HEK293 (cell line): ENCODE results near the gene TTLL5.

ENCODE experiments used
- CTCF ChIA-PET: fragments of 350-600 bp; formaldehyde crosslinking; extraction: SDS; loops from one replicate; lab custom pipeline; 2021; ENCODE audit warnings: antibody characterized with exemption; lab: Yijun Ruan, JAX
- POLR2A ChIA-PET: fragments of 300-600 bp; formaldehyde crosslinking; extraction: SDS; loops from one replicate; lab custom pipeline; 2020; ENCODE audit warnings: antibody characterized with exemption, inconsistent platforms; lab: Yijun Ruan, JAX
- H3K27ac ChIP-seq: fragments of 200-500 bp; sonication (Bioruptor generic); 2 replicates; pipeline ENCODE4 v1.5.1; 2014; ENCODE audit warnings: low read depth, low read length, control low read depth, inconsistent platforms; ENCODE audit errors: extremely low read depth
- H3K36me3 ChIP-seq, 2 experiments: fragments of 200-500 bp in 1 of 2; sonication (Bioruptor generic) in 1 of 2; 1 replicate in 1 of 2; 2 replicates in 1 of 2; pipeline ENCODE4 v1.5.1; 2014 to 2017; ENCODE audit warnings: inconsistent platforms in 2 of 2, low read length in 2 of 2; ENCODE audit not compliant: control insufficient read depth in 2 of 2, insufficient read depth in 1 of 2
- H3K4me1 ChIP-seq: fragments of 200-500 bp; sonication (Bioruptor generic); 2 replicates; pipeline ENCODE4 v1.5.1; 2014; ENCODE audit warnings: mild to moderate bottlenecking, low read length, inconsistent platforms; ENCODE audit not compliant: control insufficient read depth, insufficient read depth
- H3K4me3 ChIP-seq: 2 replicates; pipeline ENCODE4 v1.5.1; 2011; ENCODE audit warnings: low read depth, mild to moderate bottlenecking, control low read depth, low read length, moderate library complexity
- H3K9me3 ChIP-seq: fragments of 200-500 bp; sonication (Bioruptor generic); 2 replicates; pipeline ENCODE4 v1.5.1; 2014; ENCODE audit warnings: low read depth, low read length, inconsistent platforms; ENCODE audit not compliant: control insufficient read depth, insufficient read depth
- FEZF1 ChIP-seq: fragments of 450-650 bp; formaldehyde crosslinking; IDR thresholded peaks from 2 replicates; pipeline ENCODE4 v1.5.1; 2016; ENCODE audit warnings: missing biosample characterization, missing genetic modification characterization
- KLF1 ChIP-seq: fragments of 450-650 bp; formaldehyde crosslinking; IDR thresholded peaks from 2 replicates; pipeline ENCODE4 v1.5.1; 2016; ENCODE audit warnings: missing biosample characterization, missing genetic modification characterization
- PRDM1 ChIP-seq: fragments of 450-650 bp; formaldehyde crosslinking; IDR thresholded peaks from 2 replicates; pipeline ENCODE4; 2016; ENCODE audit warnings: missing biosample characterization, missing genetic modification characterization
- REPIN1 ChIP-seq: fragments of 450-650 bp; formaldehyde crosslinking; IDR thresholded peaks from 2 replicates; pipeline ENCODE4 v1.5.1; 2017; ENCODE audit warnings: missing biosample characterization, missing genetic modification characterization, low read depth
- SALL2 ChIP-seq: fragments of 450-650 bp; formaldehyde crosslinking; IDR thresholded peaks from 2 replicates; pipeline ENCODE4 v1.5.0; 2017; ENCODE audit warnings: missing biosample characterization, mild to moderate bottlenecking, missing genetic modification characterization, borderline replicate concordance
- SETDB1 ChIP-seq: IDR thresholded peaks from one replicate; pipeline ENCODE4 v1.6.1; 2017; ENCODE audit warnings: mild to moderate bottlenecking, low read length, moderate library complexity, mixed read lengths; ENCODE audit not compliant: insufficient read length
- ZBTB17 ChIP-seq: fragments of 450-650 bp; formaldehyde crosslinking; IDR thresholded peaks from 2 replicates; pipeline ENCODE4 v1.5.1; 2016; ENCODE audit warnings: missing biosample characterization, missing genetic modification characterization
- ZBTB48 ChIP-seq: fragments of 450-650 bp; formaldehyde crosslinking; IDR thresholded peaks from 2 replicates; pipeline ENCODE4 v1.5.1; 2016; ENCODE audit warnings: missing biosample characterization, missing genetic modification characterization
- ZFP69B ChIP-seq: fragments of 450-650 bp; formaldehyde crosslinking; IDR thresholded peaks from 2 replicates; pipeline ENCODE4 v1.5.1; 2016; ENCODE audit warnings: missing biosample characterization, missing genetic modification characterization
- ZNF10 ChIP-seq: fragments of 450-650 bp; formaldehyde crosslinking; IDR thresholded peaks from 2 replicates; pipeline ENCODE4 v1.5.1; 2017; ENCODE audit warnings: missing biosample characterization, missing genetic modification characterization
- ZNF155 ChIP-seq: fragments of 450-650 bp; formaldehyde crosslinking; IDR thresholded peaks from 2 replicates; pipeline ENCODE4 v1.5.1; 2016; ENCODE audit warnings: missing biosample characterization, missing genetic modification characterization
- ZNF184 ChIP-seq: fragments of 450-650 bp; IDR thresholded peaks from 2 replicates; pipeline ENCODE4 v1.5.1; 2018; ENCODE audit warnings: missing biosample characterization, mild to moderate bottlenecking, missing genetic modification characterization
- ZNF2 ChIP-seq: fragments of 450-650 bp; formaldehyde crosslinking; IDR thresholded peaks from 2 replicates; pipeline ENCODE4 v1.5.1; 2016; ENCODE audit warnings: missing biosample characterization, missing genetic modification characterization
- ZNF324 ChIP-seq: fragments of 450-650 bp; formaldehyde crosslinking; IDR thresholded peaks from 2 replicates; pipeline ENCODE4 v1.5.1; 2016; ENCODE audit warnings: missing biosample characterization, missing genetic modification characterization
- ZNF350 ChIP-seq: fragments of 450-650 bp; formaldehyde crosslinking; IDR thresholded peaks from 2 replicates; pipeline ENCODE4 v1.5.0; 2017; ENCODE audit warnings: missing biosample characterization, mild to moderate bottlenecking, missing genetic modification characterization
- ZNF354C ChIP-seq: fragments of 450-650 bp; formaldehyde crosslinking; IDR thresholded peaks from 2 replicates; pipeline ENCODE4 v1.5.1; 2016; ENCODE audit warnings: missing biosample characterization, missing genetic modification characterization, low read depth, borderline replicate concordance
- ZNF366 ChIP-seq: fragments of 450-650 bp; formaldehyde crosslinking; conservative IDR thresholded peaks from 2 replicates; pipeline ENCODE4 v1.5.1; 2016; ENCODE audit warnings: missing biosample characterization, missing genetic modification characterization
- ZNF426 ChIP-seq: fragments of 450-650 bp; formaldehyde crosslinking; IDR thresholded peaks from 2 replicates; pipeline ENCODE4 v1.5.1; 2017; ENCODE audit warnings: missing biosample characterization, missing genetic modification characterization, mild to moderate bottlenecking, inconsistent platforms, moderate library complexity
- ZNF449 ChIP-seq: fragments of 450-650 bp; formaldehyde crosslinking; IDR thresholded peaks from 2 replicates; pipeline ENCODE4 v1.5.1; 2017; ENCODE audit warnings: missing biosample characterization, mild to moderate bottlenecking, missing genetic modification characterization, moderate library complexity
- ZNF48 ChIP-seq: fragments of 450-650 bp; formaldehyde crosslinking; IDR thresholded peaks from 2 replicates; pipeline ENCODE4 v1.5.1; 2016; ENCODE audit warnings: missing biosample characterization, missing genetic modification characterization
- ZNF510 ChIP-seq: fragments of 450-650 bp; formaldehyde crosslinking; IDR thresholded peaks from 2 replicates; pipeline ENCODE4 v1.5.1; 2018; ENCODE audit warnings: mild to moderate bottlenecking, missing genetic modification characterization, missing biosample characterization; ENCODE audit not compliant: insufficient replicate concordance
- ZNF514 ChIP-seq: fragments of 450-650 bp; formaldehyde crosslinking; IDR thresholded peaks from 2 replicates; pipeline ENCODE4 v1.5.1; 2016; ENCODE audit warnings: missing biosample characterization, missing genetic modification characterization
- ZNF529 ChIP-seq: fragments of 450-650 bp; formaldehyde crosslinking; IDR thresholded peaks from 2 replicates; pipeline ENCODE4 v1.5.1; 2017; ENCODE audit warnings: missing genetic modification characterization, missing biosample characterization; ENCODE audit not compliant: insufficient replicate concordance
- ZNF561 ChIP-seq: fragments of 450-650 bp; IDR thresholded peaks from 2 replicates; pipeline ENCODE4 v1.5.1; 2018; ENCODE audit warnings: missing biosample characterization, missing genetic modification characterization, borderline replicate concordance
- ZNF645 ChIP-seq: fragments of 450-650 bp; formaldehyde crosslinking; IDR thresholded peaks from 2 replicates; pipeline ENCODE4; 2016; ENCODE audit warnings: missing biosample characterization, missing genetic modification characterization
- ZNF664 ChIP-seq: fragments of 450-650 bp; formaldehyde crosslinking; IDR thresholded peaks from 2 replicates; pipeline ENCODE4 v1.5.1; 2016; ENCODE audit warnings: missing biosample characterization, missing genetic modification characterization
- ZNF785 ChIP-seq: fragments of 450-650 bp; formaldehyde crosslinking; IDR thresholded peaks from 2 replicates; pipeline ENCODE4 v1.5.1; 2016; ENCODE audit warnings: missing biosample characterization, missing genetic modification characterization
- ZNF791 ChIP-seq: fragments of 450-650 bp; formaldehyde crosslinking; IDR thresholded peaks from 2 replicates; pipeline ENCODE4 v1.5.1; 2016; ENCODE audit warnings: missing biosample characterization, missing genetic modification characterization
- ZNF830 ChIP-seq: fragments of 450-650 bp; IDR thresholded peaks from 2 replicates; pipeline ENCODE4 v1.5.0; 2018; ENCODE audit warnings: missing biosample characterization, missing genetic modification characterization, low read depth, mild to moderate bottlenecking, moderate library complexity
- TF ChIP-seq, protein P1 (sequence below): fragments of 450-650 bp; formaldehyde crosslinking; IDR thresholded peaks from 2 replicates; pipeline ENCODE4 v1.5.1; 2016; ENCODE audit warnings: missing biosample characterization, missing genetic modification characterization, borderline replicate concordance
- TF ChIP-seq, protein P2 (sequence below): fragments of 450-650 bp; formaldehyde crosslinking; IDR thresholded peaks from 2 replicates; pipeline ENCODE4 v1.5.1; 2017; ENCODE audit warnings: missing biosample characterization, missing genetic modification characterization

TTLL5 gene

GRCh38 chr14:75961662-75962061, 300.6 kb downstream of the TTLL5 start:
- Histone ChIP-seq H3K4me1 (no peaks in the 10 kb centered on the region), H3K36me3 (peaks cover 0 to 10% of the 10 kb centered on the region in 2 experiments; a peak in 1 of 3 replicates), H3K9me3 (no peaks in the 10 kb centered on the region), H3K4me3 (no peak overlapping the region), H3K27ac (no peak overlapping the region)
- POLR2A ChIA-PET, result no interaction called here
- CTCF ChIA-PET, result no interaction called here
- TF ChIP-seq ZBTB17, result no peak
- no peak for TF ChIP-seq FEZF1
- TF ChIP-seq ZNF664 (tag by site-specific recombination), result no peak
- no peak for TF ChIP-seq ZNF350 (tag by site-specific recombination)
- TF ChIP-seq PRDM1 (tag by site-specific recombination), result no peak
- TF ChIP-seq ZNF2, result no peak
- no peak for TF ChIP-seq ZNF354C
- no peak for TF ChIP-seq ZNF645 (tag by site-specific recombination)
- TF ChIP-seq SETDB1, result no peak
- TF ChIP-seq ZNF426 (tag by site-specific recombination), result no peak
- TF ChIP-seq ZNF48 (tag by site-specific recombination), result no peak
- no peak for TF ChIP-seq ZNF529
- no peak for TF ChIP-seq ZNF449 (tag by site-specific recombination)
- no peak for TF ChIP-seq ZNF155
- no peak for TF ChIP-seq ZNF561 (tag by site-specific recombination)
- no peak for TF ChIP-seq SALL2

DNA sequence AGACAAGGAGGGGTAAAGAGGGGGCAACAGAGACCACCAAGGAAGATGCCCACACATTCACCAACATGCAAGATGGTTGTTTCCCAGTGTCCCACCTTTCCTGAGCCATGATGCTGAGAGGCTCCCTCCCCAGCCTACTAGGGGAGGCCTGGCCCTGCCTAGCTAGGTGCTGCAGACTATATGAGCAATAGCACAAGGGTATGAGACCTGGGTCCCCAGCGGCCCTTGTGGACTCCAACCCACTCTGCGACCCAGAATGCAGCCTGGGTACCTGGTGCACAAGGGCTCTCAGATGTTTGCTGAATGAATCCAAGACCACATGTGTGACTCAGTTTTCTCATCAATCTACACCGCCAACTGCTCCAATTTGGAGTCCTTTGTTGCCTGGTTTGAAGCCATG, 306.8 kb downstream of the TTLL5 start:
- Histone ChIP-seq H3K4me1 (no peaks in the 10 kb centered on the region), H3K36me3 (peaks cover 0 to 10% of the 10 kb centered on the region in 2 experiments; a peak in 2 of 3 replicates), H3K27ac (no peak overlapping the region), H3K4me3 (no peak overlapping the region), H3K9me3 (no peaks in the 10 kb centered on the region)
- ChIA-PET POLR2A (no interaction called here), CTCF (interaction anchor here (1.2 kb wide), 1 partner anchor 61 kb away, joined by 6 read pairs; no protein-coding TSS in a partner anchor)
- TF ChIP-seq ZNF830, result no peak
- TF ChIP-seq ZNF324 (tag by site-specific recombination), result no peak
- TF ChIP-seq ZNF510 (tag by site-specific recombination), result no peak
- TF ChIP-seq ZBTB48 (tag by site-specific recombination), result no peak
- no peak for TF ChIP-seq ZFP69B (tag by site-specific recombination)
- TF ChIP-seq KLF1 (tag by site-specific recombination), result no peak
- no peak for TF ChIP-seq ZNF366 (tag by site-specific recombination)
- no peak for TF ChIP-seq ZNF785 (tag by site-specific recombination)
- no peak for TF ChIP-seq ZNF10 (tag by site-specific recombination)
- TF ChIP-seq, protein P1, sequence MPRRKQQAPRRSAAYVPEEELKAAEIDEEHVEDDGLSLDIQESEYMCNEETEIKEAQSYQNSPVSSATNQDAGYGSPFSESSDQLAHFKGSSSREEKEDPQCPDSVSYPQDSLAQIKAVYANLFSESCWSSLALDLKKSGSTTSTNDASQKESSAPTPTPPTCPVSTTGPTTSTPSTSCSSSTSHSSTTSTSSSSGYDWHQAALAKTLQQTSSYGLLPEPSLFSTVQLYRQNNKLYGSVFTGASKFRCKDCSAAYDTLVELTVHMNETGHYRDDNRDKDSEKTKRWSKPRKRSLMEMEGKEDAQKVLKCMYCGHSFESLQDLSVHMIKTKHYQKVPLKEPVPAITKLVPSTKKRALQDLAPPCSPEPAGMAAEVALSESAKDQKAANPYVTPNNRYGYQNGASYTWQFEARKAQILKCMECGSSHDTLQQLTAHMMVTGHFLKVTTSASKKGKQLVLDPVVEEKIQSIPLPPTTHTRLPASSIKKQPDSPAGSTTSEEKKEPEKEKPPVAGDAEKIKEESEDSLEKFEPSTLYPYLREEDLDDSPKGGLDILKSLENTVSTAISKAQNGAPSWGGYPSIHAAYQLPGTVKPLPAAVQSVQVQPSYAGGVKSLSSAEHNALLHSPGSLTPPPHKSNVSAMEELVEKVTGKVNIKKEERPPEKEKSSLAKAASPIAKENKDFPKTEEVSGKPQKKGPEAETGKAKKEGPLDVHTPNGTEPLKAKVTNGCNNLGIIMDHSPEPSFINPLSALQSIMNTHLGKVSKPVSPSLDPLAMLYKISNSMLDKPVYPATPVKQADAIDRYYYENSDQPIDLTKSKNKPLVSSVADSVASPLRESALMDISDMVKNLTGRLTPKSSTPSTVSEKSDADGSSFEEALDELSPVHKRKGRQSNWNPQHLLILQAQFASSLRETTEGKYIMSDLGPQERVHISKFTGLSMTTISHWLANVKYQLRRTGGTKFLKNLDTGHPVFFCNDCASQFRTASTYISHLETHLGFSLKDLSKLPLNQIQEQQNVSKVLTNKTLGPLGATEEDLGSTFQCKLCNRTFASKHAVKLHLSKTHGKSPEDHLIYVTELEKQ (tag by site-specific recombination), result no peak
- TF ChIP-seq ZNF791, result no peak
- TF ChIP-seq ZNF514, result no peak
- TF ChIP-seq, protein P2, sequence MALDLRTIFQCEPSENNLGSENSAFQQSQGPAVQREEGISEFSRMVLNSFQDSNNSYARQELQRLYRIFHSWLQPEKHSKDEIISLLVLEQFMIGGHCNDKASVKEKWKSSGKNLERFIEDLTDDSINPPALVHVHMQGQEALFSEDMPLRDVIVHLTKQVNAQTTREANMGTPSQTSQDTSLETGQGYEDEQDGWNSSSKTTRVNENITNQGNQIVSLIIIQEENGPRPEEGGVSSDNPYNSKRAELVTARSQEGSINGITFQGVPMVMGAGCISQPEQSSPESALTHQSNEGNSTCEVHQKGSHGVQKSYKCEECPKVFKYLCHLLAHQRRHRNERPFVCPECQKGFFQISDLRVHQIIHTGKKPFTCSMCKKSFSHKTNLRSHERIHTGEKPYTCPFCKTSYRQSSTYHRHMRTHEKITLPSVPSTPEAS, result no peak
- TF ChIP-seq FEZF1, result no peak
- no peak for TF ChIP-seq ZNF184 (tag by site-specific recombination)
- TF ChIP-seq REPIN1 (tag by site-specific recombination), result no peak
